Activated naive CD4-positive, alpha-beta T cell treated with Interleukin-2 at 50 U/mL for 16 hours (primary cell): Measurements from ENCODE around the gene ABHD5.

ENCODE experiments used
- DNase-seq: peaks from one replicate; pipeline ENCODE4 v3.0.0-alpha.2; 2020

Gene ABHD5

DNA sequence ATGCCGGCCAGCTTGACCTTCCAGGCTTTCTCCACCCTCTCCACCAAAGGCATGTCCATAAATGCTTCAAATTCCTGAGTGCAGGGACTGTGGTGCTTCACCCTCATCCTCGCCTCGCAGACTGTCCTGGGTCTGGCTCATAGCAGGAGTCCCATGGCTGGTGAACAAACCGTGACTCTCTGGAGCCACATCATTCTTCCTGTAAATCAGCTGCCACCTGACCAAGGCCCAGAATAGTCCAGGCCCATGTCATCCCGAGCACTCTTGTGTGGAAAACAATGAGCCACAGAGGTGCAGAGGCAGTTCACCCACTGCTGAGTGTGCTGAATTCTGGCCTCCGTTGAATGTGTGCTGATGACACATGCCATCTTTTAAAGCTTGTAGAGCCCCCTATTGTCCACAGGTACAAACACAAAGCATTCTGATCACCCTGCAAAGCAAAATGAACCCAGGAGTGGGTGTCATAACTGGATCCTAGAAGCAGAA, 68.6 kb downstream of the ABHD5 start:
- no peak for DNase-seq

DNA sequence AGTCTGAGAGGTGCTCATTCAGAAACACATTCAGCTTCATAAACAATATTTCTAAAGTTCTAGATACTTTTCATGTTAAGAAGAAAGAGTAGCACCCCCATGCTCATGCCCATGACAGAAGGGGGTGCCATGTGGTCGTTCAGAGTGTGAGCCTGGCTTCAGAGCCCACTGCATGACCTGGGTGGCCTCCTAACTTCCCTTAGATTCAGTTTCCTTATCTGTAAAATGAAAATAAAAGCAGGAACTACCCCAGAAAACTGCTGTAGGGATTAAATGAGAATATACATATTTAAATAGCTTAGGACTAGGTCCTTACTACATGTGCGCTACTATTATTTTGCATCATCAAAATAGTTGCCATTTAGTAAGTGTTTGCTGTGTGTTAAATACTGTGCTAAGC, 69.2 kb downstream of the ABHD5 start:
- no peak for DNase-seq

DNA sequence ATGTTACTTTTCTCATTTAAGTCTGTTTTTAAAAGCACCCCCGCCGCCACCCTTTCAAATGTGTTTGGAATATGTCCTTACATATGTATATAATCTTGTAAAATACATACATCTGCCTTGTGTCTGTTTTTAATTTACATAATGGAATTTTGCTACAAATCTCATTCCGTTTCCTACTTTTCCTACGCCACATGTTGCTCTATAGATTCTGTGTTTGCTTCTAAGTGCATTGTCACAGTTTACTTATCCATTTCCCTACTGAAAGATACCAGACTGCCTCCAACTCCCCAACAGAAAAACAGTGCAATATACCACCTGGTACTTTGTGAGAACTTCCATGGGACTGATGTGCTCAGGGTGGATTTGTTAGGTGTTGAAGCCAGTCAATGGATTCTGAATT, 70.2 kb downstream of the ABHD5 start:
- no peak for DNase-seq

DNA sequence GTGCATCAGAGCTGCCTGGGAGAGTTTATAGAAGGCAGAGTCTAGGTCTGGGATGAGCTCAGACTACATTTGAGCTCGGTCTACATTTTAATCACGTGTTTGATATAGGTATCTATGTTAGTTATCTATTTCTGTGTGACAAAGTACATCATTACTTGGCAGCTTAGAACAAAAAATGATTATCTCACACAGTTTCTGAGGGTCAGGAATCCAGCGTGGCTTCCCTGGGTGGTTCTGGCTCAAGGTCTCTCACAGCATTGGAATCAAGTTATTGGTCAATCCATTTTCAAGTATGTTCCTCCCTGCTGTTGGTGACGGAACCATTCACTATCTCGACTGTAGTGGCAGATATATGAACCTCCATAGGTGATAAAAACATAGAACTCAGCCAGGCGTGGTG, 71.7 kb downstream of the ABHD5 start:
- no peak for DNase-seq

DNA sequence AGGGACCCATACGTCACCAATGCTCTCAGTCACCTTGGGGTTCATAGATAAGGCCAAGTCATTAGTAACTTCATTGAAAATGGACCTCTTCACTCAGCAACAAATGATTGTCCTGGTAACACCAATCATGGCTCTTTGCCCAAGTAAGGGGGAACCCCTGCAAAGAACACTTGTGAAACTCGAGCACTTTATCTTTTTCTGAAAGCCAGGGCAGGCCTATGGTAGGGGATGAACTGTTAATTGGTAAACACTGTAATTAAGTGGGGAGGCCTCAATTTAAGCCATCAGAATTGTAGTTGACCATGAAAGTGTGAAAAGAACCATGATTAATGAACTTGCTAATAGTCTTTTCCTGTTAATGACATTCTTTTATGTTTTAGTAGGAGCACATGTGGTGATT, 73.3 kb downstream of the ABHD5 start:
- DNase-seq = no peak

DNA sequence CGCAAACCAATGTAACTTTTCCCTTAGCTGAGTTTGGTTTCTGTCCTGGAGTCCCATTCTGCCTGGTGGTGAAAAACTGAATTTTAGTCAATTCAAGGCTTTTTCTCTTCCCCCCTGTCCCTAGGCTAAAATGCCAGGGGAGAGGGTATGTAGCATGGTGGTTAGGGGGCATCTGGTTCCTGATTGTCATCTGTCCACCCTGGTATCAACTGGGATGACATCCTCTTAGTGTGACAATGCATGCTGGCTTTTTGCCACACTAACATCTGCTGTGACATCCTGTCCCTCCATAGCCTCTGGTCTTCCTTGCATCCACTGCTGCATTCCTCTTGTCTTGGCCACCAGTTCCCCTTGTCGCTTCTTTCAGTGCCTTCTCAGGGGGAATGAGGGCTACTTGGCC, 73.7 kb downstream of the ABHD5 start:
- DNase-seq = no peak

DNA sequence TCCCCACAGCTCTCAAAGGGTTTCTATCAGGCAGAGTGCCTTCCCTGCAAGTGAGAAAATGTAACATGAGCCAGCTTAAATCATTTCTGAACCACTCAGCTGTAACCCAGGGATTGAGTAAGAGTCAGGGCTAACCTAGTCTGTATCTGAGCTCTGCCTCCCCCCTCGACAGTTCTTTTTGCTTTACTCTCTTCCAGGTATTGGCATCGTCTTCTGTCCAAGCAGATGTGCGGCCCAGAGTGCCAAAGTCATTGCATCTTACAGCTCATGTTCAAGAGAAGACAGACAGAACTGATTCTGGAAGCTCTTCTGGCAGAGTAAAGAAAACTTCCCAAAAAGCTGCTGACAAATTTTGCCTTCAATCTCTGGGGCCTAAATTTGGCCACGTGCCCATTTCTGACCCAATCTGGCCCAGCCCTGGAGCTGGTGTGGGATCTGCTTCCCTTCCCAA, 74.8 kb downstream of the ABHD5 start:
- no peak for DNase-seq

DNA sequence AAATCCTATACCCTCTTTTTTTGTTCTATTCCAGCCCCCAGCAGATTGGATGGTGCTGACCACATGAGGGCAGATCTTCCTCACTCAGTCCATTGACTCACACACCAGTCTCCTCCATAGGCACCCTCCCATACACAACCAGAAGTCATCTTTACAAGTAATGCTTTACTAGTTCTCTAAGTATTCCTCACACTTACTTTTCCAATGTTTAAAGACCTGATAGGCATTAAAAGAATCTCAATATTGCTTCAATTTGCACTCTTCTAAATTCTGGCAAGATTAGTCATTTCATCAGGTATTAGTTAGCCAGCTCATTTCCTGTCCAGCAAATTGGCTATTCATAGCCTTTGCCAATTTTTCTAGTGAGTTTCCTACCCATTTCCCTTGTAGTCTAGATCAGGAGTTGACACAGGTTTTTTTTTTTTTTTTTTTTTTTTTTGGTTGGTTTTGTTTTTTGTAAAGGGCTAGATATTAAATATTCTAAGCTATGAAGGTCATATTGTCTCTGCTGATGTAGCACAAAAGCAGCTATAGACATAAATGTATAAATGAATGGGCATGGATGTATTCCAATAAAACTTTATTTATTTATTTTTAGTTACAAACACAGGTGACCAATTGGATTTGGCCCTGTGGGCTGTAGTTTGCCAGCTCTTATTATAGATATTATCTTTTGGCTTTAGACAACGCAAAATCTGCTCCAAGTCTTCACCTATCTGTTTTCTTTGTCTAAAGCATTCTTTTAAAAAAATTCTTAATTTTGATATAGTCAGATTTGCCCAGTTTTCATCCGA, 76.1 kb downstream of the ABHD5 start:
- no peak for DNase-seq

DNA sequence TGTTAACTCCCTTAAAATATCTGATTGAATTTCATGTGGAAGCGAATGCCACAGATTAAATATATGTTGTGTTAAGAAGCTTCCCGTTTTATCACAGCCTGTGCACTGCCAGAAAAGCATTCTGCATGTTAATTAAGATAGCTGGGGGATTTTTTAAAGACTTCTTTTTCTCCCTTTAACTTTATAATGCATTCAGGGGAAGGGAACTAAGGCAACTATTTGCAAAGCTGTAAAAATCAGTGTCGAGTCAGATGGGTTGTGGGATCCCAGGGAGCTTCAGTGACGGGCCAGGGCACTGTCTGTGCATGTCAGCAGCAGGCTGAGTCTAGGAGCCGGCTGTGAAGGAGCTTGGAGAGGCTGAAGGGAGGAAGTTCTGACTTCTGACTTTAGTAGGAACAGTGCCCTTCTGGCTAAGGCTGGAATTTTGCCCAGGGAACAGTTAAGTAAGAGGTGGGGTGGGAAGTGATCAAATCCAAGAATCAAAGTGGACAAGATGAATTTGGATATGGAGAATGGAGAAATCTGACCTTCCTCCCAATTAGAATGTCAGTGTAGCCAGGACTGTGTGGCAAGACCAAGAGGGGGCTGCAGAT, 77.7 kb downstream of the ABHD5 start:
- no peak for DNase-seq

DNA sequence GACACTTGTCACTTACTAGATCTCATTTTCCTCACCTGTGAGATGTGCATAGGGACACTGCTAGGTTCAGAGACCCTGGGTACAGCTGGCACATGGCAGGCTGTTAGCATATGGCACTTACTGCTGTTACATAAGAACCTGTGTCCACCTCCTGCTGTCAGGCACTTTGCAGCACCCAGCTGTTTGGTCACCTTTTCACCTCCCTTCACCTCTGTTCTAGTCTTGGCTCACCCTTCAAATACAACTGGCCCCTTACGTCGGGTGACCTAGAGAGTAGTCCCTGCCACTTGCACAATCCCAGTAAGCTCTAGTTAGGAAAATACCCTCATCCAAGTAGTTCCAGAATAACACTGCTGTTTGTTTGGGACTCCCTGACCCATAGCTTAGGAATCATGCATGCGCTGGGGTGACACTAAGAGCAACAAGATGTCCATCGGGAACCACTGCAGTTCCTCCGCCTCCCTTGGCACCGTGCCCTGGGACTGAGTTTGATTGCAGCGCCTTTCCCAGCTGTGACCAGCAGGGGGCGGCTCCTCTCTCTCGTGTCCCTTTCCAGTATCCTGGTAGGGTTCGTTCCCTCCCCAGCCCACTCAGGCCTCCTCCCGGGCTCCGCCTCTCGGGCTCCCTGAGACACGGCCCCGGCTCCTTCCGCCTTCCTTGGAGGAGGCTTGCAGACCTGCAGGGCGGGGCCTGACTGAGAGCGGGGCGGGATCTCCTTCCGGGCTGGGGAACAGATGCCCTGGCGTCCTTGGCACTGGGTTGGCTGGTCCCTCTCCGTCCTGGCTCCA, 78.6 kb downstream of the ABHD5 start:
- peak; percentile 70 for DNase-seq

DNA sequence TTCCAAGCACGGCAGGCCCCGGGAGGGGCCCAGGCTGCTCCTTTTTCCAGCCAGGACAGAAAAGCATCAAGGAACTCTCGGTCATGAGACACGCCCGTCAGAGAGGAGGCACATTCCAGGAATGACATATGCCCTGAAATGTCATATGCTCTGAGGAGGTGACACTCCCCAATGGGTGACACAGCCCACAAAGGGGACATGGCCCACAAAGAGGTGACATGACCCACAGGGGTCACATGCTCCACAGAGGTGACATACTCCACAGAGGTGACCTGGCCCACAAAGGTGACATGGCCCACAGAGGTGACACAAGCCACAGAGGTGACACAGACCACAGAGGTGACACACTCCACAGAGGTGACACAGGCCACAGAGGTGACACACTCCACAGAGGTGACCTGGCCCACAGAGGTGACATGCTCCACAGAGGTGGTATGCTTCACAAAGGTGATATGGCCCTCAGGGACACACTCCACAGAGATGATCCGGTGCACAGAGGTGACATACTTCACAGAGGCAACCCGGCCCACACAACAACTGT, 79.2 kb downstream of the ABHD5 start:
- DNase-seq = peak; percentile 50

DNA sequence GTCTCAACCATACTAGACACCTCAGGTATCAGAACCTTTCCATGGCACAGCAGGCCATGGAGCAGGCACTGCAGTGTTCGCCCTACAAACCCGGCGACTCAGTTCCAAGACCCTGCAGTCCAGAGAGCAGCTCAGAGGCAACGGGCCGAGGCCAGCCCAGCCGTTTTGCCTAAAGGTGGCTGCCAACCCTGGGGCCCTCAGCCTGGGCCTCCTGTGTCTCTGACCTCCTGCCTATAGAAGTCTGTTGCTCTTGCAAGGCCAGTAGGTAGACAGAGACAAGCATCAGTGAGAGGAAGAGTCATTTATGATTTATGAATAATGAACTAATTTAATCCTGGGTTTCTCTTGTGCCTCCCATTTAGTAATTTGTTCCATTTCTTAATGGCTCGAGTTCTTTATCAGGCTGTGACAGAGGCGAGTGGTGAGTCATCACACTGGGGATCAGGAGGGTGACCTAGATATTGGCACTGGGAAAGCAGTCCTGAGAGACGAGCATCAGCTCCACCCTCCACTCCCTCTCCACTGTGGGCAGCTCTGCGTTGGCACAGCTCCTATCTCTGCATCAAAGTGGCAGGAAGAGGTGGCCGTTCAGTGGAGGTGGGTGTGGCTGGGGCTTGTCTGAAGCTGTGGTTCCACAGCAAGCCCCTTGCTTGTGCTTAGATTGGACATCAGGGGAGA, 79.8 kb downstream of the ABHD5 start:
- peak; percentile 56 for DNase-seq

DNA sequence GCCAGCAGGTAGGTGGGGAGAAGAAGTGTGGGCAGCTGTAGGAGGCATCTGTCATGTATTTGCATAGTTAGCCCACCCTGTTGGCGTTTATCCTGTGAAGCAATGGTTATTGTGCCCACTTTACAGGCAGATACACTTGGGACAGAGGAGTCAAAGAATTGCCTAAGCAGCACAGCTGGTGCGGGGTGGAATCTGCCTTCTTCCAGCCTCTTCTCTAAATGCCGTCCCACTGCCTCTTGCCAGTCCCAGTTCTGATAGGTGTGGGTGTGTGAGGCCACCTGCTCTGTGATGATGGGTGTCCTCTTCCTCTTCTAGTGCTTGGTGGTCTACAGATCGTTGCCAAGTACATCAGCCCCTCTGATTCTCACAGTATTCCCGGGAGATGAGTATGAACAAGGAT, 80.9 kb downstream of the ABHD5 start:
- no peak for DNase-seq

DNA sequence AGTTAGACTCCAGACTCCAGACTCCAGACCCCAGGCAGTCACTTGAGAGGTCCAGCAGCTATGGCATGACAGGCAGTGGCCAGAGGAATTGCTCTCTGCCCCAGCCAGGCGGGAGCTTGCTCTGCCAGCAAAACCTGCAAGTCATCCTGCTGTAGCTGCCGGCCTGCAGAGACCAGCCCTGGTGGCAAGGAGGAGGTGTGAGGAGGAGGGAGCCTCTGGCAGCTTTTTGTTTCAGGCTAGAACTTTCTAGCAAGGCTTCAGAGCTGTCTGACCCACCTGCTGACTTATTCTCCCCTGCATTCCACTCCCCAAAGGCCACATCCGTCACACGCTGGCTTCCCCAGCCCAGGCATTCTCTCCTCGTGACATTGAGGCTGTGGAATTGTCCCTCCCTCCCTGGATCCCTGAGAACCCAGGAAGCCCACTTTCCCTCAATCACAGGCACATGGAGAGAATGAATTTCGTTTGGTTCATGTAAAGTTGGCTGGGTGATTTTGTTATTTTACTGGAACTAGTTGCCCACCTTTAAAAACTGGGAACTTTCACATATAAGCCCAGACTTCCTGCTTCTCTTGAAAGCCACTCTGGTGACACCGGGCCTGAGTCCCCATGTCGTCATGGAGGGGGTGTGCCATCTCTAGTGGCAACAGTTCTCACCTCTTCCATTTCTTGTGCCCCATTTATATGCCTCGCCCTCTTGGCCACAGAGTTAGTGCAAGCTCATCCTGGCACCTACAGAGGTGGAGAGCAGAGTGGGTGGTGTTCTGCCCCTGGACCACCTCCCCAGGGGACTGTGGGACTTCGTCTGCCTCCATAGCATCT, 82.7 kb downstream of the ABHD5 start:
- DNase-seq = peak; percentile 30

DNA sequence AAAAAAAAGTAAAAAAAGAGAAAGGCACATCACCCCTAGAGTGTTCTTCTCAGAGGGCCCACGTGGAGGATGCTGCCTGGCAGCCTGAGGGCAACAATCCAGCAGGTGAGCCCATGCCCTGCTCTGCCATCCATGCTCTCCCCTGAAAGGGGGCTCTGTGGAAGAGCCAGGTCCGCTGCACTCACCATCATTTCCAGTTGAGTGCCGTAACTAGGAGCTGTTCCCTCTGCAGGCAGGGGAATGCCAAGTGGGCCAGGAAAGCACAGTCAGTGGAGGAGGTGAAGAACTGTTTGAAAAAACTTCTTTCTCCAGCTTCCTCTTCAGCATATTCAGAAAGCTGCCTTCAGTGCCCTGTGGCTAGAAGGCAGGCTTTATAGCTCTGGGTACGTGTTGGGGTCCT, 84.1 kb downstream of the ABHD5 start:
- DNase-seq = no peak

DNA sequence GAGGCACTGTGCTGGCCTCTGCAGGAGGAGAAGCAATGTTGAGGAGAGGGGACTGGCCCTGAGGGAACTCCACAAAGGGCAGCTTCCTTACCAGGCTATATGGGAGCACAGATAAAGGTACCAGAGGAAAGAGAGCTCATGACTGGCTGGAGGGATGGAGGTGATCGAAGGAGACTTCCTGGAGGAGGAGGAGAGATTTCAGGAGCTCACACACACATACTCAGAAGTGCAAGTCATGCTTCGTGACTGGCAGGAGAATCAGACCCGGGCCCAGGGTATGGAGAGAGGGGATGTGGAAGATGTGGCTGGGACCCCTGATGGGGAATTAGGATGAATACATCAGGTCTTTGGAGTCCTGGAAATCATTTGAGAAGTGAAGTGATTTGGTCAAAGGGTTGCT, 85.4 kb downstream of the ABHD5 start:
- no peak for DNase-seq

DNA sequence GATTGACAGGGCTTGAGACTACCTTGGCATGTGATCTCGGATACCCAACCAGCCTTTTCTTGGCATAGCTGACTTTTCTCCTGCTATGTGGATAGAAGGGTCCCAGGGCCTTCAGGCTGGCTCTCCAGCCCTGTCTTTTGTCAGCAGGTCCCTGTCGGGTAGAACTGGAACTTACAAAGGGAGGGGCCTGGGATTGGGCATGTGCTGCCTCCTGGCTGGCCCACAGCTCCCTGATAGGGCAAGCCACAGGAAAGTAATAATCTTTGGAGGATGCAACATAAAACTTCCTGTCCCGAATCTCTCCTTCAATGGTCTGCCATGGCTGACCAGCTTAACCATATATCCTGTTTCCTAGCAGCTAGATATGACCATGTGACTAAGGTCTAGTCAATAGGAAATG, 89.1 kb downstream of the ABHD5 start:
- DNase-seq = no peak

DNA sequence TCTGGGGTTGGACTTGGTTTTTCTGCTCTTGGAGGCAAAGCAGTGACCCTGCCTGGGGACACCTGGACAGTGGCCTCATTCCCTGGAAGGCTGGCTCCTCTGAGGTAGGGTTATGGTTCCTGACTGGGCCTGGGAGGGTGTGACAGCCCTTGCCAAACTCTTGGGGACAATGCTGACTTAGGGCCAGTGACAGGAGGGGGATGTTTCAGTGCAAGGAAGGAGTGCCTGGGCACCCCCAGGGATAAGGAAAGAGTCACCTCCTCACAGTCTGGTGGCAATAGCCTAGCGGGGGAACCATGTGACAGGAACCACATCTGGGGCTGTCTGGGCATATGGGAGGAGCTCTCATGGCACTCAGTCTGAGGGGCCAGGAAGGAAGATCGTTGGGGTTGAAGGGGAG, 91.8 kb downstream of the ABHD5 start:
- DNase-seq = no peak
